ENCODE measurements around the gene SPAG7.

DNA sequence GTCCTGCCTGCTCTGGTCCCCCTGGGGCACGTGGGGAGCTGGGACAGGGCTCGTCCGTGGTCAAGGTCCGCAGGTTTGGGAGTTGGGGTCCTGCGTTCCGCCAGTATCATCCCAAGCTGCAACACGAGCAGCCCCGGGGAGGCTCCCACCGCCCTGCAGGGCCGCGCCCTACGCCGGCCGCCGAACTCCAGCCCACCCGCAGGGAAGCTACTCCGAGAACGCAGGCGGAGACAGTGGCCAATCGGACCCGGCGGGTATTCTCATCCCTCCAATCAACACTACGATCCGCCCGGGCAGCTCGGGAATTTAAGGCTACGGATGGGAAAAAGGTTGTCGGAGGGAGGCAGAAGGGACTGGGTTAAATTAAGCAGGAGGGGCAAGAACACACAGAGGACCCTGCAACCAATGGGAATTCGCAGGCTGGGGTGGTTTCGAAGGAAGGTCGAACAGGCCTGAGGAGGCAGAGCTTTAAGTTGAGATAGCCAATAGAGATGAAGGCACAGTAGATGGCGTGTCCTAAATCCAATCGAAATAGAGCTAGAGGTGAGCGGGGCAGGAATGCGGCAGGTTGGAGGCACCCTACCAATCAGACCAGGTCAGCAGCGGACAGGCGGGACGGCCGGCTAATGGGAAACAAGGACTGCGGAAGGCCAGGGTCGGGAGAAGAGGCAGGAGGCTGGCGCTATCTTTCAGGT lies 626 bp downstream of the SPAG7 start:
- TF ChIP-seq POLR2A (IDR thresholded peaks at IDR 0.05; ENCODE audit: borderline replicate concordance, extremely low read depth, insufficient read depth, insufficient read length) (no peak), ZFX (IDR thresholded peaks at IDR 0.05) (no peak), ZNF274 (IDR thresholded peaks at IDR 0.05; ENCODE audit: low read depth, low read length) (no peak), TCF7L2 (IDR thresholded peaks at IDR 0.05; ENCODE audit: borderline replicate concordance, extremely low read depth, insufficient read depth, insufficient read length) (no peak), FOSL1 (IDR thresholded peaks at IDR 0.05; ENCODE audit: low read depth) (no peak)
- TF ChIP-seq, protein P1, sequence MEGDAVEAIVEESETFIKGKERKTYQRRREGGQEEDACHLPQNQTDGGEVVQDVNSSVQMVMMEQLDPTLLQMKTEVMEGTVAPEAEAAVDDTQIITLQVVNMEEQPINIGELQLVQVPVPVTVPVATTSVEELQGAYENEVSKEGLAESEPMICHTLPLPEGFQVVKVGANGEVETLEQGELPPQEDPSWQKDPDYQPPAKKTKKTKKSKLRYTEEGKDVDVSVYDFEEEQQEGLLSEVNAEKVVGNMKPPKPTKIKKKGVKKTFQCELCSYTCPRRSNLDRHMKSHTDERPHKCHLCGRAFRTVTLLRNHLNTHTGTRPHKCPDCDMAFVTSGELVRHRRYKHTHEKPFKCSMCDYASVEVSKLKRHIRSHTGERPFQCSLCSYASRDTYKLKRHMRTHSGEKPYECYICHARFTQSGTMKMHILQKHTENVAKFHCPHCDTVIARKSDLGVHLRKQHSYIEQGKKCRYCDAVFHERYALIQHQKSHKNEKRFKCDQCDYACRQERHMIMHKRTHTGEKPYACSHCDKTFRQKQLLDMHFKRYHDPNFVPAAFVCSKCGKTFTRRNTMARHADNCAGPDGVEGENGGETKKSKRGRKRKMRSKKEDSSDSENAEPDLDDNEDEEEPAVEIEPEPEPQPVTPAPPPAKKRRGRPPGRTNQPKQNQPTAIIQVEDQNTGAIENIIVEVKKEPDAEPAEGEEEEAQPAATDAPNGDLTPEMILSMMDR (IDR thresholded peaks at IDR 0.05 in 2 of 3, conservative IDR thresholded peaks at IDR 0.05 in 1 of 3; ENCODE audit: borderline replicate concordance in 1 of 3, insufficient read depth in 1 of 3, low read depth in 2 of 3, low read length in 2 of 3): no peak
- TF ChIP-seq, protein P2, sequence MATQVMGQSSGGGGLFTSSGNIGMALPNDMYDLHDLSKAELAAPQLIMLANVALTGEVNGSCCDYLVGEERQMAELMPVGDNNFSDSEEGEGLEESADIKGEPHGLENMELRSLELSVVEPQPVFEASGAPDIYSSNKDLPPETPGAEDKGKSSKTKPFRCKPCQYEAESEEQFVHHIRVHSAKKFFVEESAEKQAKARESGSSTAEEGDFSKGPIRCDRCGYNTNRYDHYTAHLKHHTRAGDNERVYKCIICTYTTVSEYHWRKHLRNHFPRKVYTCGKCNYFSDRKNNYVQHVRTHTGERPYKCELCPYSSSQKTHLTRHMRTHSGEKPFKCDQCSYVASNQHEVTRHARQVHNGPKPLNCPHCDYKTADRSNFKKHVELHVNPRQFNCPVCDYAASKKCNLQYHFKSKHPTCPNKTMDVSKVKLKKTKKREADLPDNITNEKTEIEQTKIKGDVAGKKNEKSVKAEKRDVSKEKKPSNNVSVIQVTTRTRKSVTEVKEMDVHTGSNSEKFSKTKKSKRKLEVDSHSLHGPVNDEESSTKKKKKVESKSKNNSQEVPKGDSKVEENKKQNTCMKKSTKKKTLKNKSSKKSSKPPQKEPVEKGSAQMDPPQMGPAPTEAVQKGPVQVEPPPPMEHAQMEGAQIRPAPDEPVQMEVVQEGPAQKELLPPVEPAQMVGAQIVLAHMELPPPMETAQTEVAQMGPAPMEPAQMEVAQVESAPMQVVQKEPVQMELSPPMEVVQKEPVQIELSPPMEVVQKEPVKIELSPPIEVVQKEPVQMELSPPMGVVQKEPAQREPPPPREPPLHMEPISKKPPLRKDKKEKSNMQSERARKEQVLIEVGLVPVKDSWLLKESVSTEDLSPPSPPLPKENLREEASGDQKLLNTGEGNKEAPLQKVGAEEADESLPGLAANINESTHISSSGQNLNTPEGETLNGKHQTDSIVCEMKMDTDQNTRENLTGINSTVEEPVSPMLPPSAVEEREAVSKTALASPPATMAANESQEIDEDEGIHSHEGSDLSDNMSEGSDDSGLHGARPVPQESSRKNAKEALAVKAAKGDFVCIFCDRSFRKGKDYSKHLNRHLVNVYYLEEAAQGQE (IDR thresholded peaks at IDR 0.05; ENCODE audit: low read depth): no peak

Measured in HCT116 (cell line).